A673 (cell line): ENCODE measurements around the gene MBNL2. TPM values are rescaled to one million over a fixed set of nuclear protein-coding genes. Genes with fewer than 3 reads are reported as not detected.
"Not testable (repeated sequence)": the region's sequence is repeated elsewhere in the genome, so short reads cannot be mapped to it uniquely, and the experiment has no call there.

Source experiments
- BruUV-seq: library from RNA; stranded (reverse); fragments of 400-500 nt; replicated peaks from 2 replicates; lab custom pipeline; 2021; lab: Mats Ljungman, UMichigan
- CTCF ChIA-PET: fragments of 300-600 bp; sonication (Branson Sonifier 250); formaldehyde crosslinking; loops from one replicate; lab custom pipeline; 2022; ENCODE audit warnings: antibody characterized with exemption; lab: Charles Lee
- POLR2A ChIA-PET: fragments of 300-600 bp; sonication (Branson Sonifier 250); formaldehyde crosslinking; loops from one replicate; lab custom pipeline; 2022; ENCODE audit warnings: antibody characterized with exemption; ENCODE audit not compliant: low non-redundant PET; lab: Charles Lee
- DNase-seq: peaks from one replicate; pipeline ENCODE4 v3.0.0-alpha.2; 2015; ENCODE audit warnings: low spot score
- H3K27ac ChIP-seq: fragments of 200-600 bp; sonication (generic); 2 replicates; pipeline ENCODE4 v1.5.1; 2016; ENCODE audit warnings: mixed run types, low read depth, mild to moderate bottlenecking, mixed read lengths, antibody characterized with exemption, low read length; ENCODE audit not compliant: poor library complexity, severe bottlenecking
- H3K27me3 ChIP-seq: fragments of 200-600 bp; sonication (generic); replicated peaks from 2 replicates; pipeline ENCODE4 v1.6.1; 2017; ENCODE audit warnings: mixed run types, low read depth, mild to moderate bottlenecking, mixed read lengths, antibody characterized with exemption, low read length; ENCODE audit not compliant: insufficient read depth, poor library complexity
- H3K36me3 ChIP-seq: fragments of 200-600 bp; sonication (generic); 2 replicates; pipeline ENCODE4 v1.6.1; 2016; ENCODE audit warnings: mixed run types, mild to moderate bottlenecking, mixed read lengths, antibody characterized with exemption, low read length; ENCODE audit not compliant: insufficient read depth, poor library complexity, severe bottlenecking
- H3K4me1 ChIP-seq: fragments of 200-600 bp; sonication (generic); 2 replicates; pipeline ENCODE4 v1.6.1; 2017; ENCODE audit warnings: mixed run types, mild to moderate bottlenecking, mixed read lengths, antibody characterized with exemption, low read length; ENCODE audit not compliant: insufficient read depth, poor library complexity, severe bottlenecking
- H3K4me3 ChIP-seq: fragments of 200-600 bp; sonication (generic); 2 replicates; pipeline ENCODE4 v1.5.1; 2016; ENCODE audit warnings: low read depth, mixed run types, mild to moderate bottlenecking, mixed read lengths, low read length; ENCODE audit not compliant: poor library complexity, severe bottlenecking
- H3K9me3 ChIP-seq: fragments of 200-600 bp; sonication (generic); 2 replicates; pipeline ENCODE4 v1.6.1; 2016; ENCODE audit warnings: mixed run types, low read depth, mild to moderate bottlenecking, mixed read lengths, antibody characterized with exemption, low read length; ENCODE audit not compliant: poor library complexity, severe bottlenecking
- EZH2 ChIP-seq: fragments of 200-600 bp; sonication (generic); IDR thresholded peaks from 2 replicates; pipeline ENCODE4 v1.6.1; 2017; ENCODE audit warnings: borderline replicate concordance, low read depth, mild to moderate bottlenecking, mixed read lengths, antibody characterized with exemption, low read length; ENCODE audit not compliant: poor library complexity, severe bottlenecking
- intact Hi-C: fragments of 100-400 bp; cut with micrococcal nuclease; formaldehyde crosslinking; loops from one replicate; pipeline ENCODE4 v1.10.0; 2022; ENCODE audit not compliant: unreplicated experiment
- total RNA-seq: library from RNA; stranded (reverse); gene quantifications from 2 replicates; pipeline ENCODE4 v1.2.3, GENCODE V29; 2021
- TF ChIP-seq, protein P1 (sequence below): fragments of 300-800, 200-600 bp; sonication (generic); conservative IDR thresholded peaks from 2 replicates; pipeline ENCODE4 v1.5.1; 2017; ENCODE audit warnings: low read depth, mild to moderate bottlenecking, antibody characterized with exemption, low read length, moderate library complexity, mixed read lengths

Gene MBNL2
- total RNA-seq, 1 experiment from 2014 or later = 12.0 TPM

DNA sequence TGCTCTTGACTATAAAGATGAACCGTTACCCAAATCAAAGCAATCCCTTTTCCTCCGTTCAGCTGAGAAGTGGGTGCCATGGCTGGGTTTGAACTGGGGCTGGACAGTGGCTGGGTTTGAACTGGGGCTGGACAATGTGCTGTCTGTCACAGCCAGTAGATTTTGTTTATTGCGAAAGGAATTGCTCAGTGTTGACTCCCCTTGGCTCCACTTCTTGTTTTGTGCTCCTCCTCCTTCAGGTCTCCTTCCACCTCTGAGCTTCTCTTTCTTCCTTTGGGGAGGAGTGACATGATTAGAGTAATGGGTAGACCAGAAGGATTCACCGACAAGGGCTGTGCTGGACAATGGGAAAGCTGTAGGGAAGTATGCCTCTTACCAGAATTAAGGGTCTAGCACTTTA is 19.4 kb upstream of the MBNL2 start:
- peaks cover 7% of the 10 kb centered on the region for H3K27me3 ChIP-seq
- no peak overlapping the region for H3K4me3 ChIP-seq
- H3K27ac ChIP-seq = no peak overlapping the region
- H3K4me1 ChIP-seq = no peaks in the 10 kb centered on the region
- intact Hi-C loops = no loop called here
- CTCF ChIA-PET = no interaction called here
- TF ChIP-seq EZH2 = no peak
- TF ChIP-seq, protein P1, sequence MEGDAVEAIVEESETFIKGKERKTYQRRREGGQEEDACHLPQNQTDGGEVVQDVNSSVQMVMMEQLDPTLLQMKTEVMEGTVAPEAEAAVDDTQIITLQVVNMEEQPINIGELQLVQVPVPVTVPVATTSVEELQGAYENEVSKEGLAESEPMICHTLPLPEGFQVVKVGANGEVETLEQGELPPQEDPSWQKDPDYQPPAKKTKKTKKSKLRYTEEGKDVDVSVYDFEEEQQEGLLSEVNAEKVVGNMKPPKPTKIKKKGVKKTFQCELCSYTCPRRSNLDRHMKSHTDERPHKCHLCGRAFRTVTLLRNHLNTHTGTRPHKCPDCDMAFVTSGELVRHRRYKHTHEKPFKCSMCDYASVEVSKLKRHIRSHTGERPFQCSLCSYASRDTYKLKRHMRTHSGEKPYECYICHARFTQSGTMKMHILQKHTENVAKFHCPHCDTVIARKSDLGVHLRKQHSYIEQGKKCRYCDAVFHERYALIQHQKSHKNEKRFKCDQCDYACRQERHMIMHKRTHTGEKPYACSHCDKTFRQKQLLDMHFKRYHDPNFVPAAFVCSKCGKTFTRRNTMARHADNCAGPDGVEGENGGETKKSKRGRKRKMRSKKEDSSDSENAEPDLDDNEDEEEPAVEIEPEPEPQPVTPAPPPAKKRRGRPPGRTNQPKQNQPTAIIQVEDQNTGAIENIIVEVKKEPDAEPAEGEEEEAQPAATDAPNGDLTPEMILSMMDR = no peak
- no peaks in the 10 kb centered on the region for H3K9me3 ChIP-seq
- BruUV-seq = no TSS peak
- H3K36me3 ChIP-seq = no peaks in the 10 kb centered on the region
- POLR2A ChIA-PET = no interaction called here
- DNase-seq = no peak

DNA sequence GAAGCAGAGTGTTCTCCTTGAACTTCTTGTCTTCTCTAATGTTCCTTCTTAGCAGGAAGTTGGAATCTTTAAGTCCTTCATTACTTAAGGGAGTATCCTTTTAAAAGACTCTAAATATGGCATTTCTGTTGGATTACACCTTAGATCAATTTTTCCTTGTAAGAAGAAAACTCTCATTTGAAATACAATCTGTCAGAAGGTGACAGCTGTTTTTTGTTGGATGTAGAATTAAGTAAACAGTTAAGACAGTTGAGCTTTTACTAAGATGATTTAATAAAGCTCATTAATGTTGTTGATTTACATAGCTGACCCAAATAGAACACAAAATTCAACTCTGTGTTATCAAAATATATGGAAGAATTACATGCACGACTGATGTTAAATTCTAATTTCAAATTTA is 16.7 kb upstream of the MBNL2 start:
- no TSS peak for BruUV-seq
- Histone ChIP-seq H3K4me1 (no peaks in the 10 kb centered on the region), H3K4me3 (no peak overlapping the region), H3K27ac (no peak overlapping the region), H3K27me3 (peaks cover 5% of the 10 kb centered on the region), H3K9me3 (no peaks in the 10 kb centered on the region), H3K36me3 (no peaks in the 10 kb centered on the region)
- DNase-seq = no peak
- intact Hi-C loops = no loop called here
- CTCF ChIA-PET = no interaction called here
- POLR2A ChIA-PET = no interaction called here
- TF ChIP-seq, protein P1 = no peak
- TF ChIP-seq EZH2 = no peak

DNA sequence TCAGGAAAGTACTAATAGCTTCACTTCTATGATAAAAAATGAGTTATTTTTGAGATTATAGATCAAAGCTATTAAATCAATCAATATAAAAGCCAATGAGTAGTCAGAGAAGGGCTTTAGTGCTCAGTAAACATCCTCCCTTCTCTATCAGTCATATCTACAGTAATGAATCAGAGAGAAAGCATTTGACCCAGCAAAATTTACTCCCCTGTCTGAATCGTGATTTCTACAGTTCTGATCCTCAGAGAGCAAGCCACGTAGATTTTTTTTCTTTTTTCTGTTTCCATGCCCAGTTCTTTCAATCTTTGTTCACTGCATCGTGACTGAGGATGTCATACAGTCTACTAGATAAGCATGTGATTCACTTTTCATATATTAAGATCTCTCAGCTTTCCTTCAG is 16.2 kb upstream of the MBNL2 start:
- TF ChIP-seq, protein P1 = no peak
- no peak for TF ChIP-seq EZH2
- CTCF ChIA-PET = no interaction called here
- POLR2A ChIA-PET = no interaction called here
- no peak overlapping the region for H3K4me3 ChIP-seq
- H3K36me3 ChIP-seq = no peaks in the 10 kb centered on the region
- no peaks in the 10 kb centered on the region for H3K9me3 ChIP-seq
- peaks cover 1% of the 10 kb centered on the region for H3K27me3 ChIP-seq
- DNase-seq = no peak
- intact Hi-C loops = no loop called here
- H3K27ac ChIP-seq = no peak overlapping the region
- no TSS peak for BruUV-seq
- H3K4me1 ChIP-seq = no peaks in the 10 kb centered on the region

DNA sequence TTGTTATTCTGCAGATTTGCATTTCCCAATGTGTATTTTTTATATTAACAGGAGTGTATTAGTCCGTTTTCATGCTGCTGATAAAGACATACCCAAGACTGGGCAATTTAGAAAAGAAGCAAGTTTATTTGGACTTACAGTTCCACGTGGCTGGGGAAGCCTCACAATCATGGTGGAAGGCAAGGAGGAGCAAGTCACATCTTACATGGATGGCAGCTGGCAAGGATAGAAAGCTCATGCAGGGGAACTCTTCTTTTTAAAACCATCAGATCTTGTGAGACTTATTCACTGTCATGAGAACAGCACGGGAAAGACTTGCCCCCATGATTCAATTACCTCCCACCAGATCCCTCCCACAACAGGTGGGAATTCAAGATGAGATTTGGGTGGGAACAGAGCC is 14.9 kb upstream of the MBNL2 start:
- H3K4me3 ChIP-seq, CTCF ChIA-PET, intact Hi-C loops, H3K36me3 ChIP-seq, BruUV-seq, DNase-seq, H3K27me3 ChIP-seq, H3K4me1 ChIP-seq, POLR2A ChIA-PET, H3K9me3 ChIP-seq, H3K27ac ChIP-seq: not testable (repeated sequence)
